Measurements from ENCODE around the gene KRTCAP3.

Gene KRTCAP3

GRCh38 chr2:27453968-27454367 lies 11.8 kb downstream of the KRTCAP3 start:
- H3K4me3 ChIP-seq (replicated peaks; ENCODE audit: low read depth, low read length) = no peak overlapping the region
- no peak for TF ChIP-seq CTCF (IDR thresholded peaks at IDR 0.05; ENCODE audit: low read depth, low read length, missing control alignments)
- DNase-seq (ENCODE audit: extremely low read depth, low read depth) = no peak

GRCh38 chr2:27461118-27461517 lies 18.9 kb downstream of the KRTCAP3 start:
- TF ChIP-seq CTCF (IDR thresholded peaks at IDR 0.05; ENCODE audit: low read depth, low read length, missing control alignments) = no peak
- no peak overlapping the region for H3K4me3 ChIP-seq (replicated peaks; ENCODE audit: low read depth, low read length)
- no peak for DNase-seq (ENCODE audit: extremely low read depth, low read depth)

DNA sequence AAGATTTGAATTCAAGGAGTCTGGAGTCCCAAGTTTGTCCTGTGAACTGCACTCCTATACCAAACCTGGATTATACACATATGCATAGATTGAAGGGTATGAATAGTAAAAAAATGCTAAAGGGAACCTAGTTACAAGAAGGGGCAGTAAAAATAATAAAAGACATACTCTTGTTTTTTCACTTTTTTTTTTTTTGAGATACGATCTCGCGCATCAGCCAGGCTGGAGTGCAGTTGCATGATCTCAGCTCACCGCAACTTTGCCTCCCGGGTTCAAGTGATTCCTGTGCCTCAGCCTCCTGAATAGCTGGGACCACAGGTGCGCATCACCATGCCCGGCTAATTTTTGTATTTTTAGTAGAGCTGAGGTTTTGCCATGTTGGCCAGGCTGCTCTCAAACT lies 22.3 kb downstream of the KRTCAP3 start:
- no peak for DNase-seq (ENCODE audit: extremely low read depth, low read depth)
- TF ChIP-seq CTCF (IDR thresholded peaks at IDR 0.05; ENCODE audit: low read depth, low read length, missing control alignments) = no peak
- no peak overlapping the region for H3K4me3 ChIP-seq (replicated peaks; ENCODE audit: low read depth, low read length)

- TF ChIP-seq CTCF (IDR thresholded peaks at IDR 0.05; ENCODE audit: low read depth, low read length, missing control alignments) = no peak
- no peak for DNase-seq (ENCODE audit: extremely low read depth, low read depth)
- no peak overlapping the region for H3K4me3 ChIP-seq (replicated peaks; ENCODE audit: low read depth, low read length)
Observed at GRCh38 chr2:27471961-27472360, 29.8 kb downstream of the KRTCAP3 start.

DNA sequence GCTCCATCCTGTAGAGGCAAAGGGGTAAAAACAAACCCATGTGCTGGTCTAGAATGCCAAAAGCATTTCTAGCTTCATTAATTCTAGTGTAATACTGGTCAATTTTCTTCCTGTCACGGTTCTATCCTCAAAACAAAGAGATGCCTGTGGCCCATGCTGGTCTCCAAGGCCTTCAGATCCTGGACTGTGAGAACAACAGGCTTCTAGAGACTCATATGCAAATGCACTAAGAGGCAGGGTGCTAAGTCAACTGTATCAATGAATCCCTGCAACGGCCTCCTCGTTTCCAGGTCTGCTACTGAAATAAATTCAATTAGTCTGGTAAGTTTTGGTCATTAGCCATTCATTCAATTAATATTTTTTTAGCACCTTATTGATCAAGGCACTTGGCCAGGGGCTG lies 43.3 kb downstream of the KRTCAP3 start:
- no peak for TF ChIP-seq CTCF (IDR thresholded peaks at IDR 0.05; ENCODE audit: low read depth, low read length, missing control alignments)
- H3K4me3 ChIP-seq (replicated peaks; ENCODE audit: low read depth, low read length) = no peak overlapping the region
- DNase-seq (ENCODE audit: extremely low read depth, low read depth) = no peak

GRCh38 chr2:27489118-27489497 lies 46.9 kb downstream of the KRTCAP3 start:
- H3K4me3 ChIP-seq (replicated peaks; ENCODE audit: low read depth, low read length) = peak overlapping the region; percentile 91
- TF ChIP-seq CTCF (IDR thresholded peaks at IDR 0.05; ENCODE audit: low read depth, low read length, missing control alignments) = no peak
- DNase-seq (ENCODE audit: extremely low read depth, low read depth) = no peak

Data from HFF-Myc (cell line).